Measurements from ENCODE around the gene NVL. TPM values are rescaled to one million over a fixed set of nuclear protein-coding genes. Genes with fewer than 3 reads are reported as not detected.

The NVL gene
- polyA plus RNA-seq, 1 donor from 2014 or later: 21.4 TPM

GRCh38 chr1:224274970-224275626, 54.9 kb downstream of the NVL start:
- Mint-ChIP-seq H3K27ac (no peak overlapping the region), H3K27me3 (no peaks in the 10 kb centered on the region), H3K4me3 (no peak overlapping the region), H3K9me3 (no peaks in the 10 kb centered on the region), H3K4me1 (peaks cover 0 to 3% (median 0%) of the 10 kb centered on the region in 3 donors), H3K36me3 (peaks cover 3% of the 10 kb centered on the region)

GRCh38 chr1:224273641-224274040, 56.3 kb downstream of the NVL start:
- H3K27me3 Mint-ChIP-seq: no peaks in the 10 kb centered on the region
- H3K9me3 Mint-ChIP-seq: no peaks in the 10 kb centered on the region
- H3K4me3 Mint-ChIP-seq: no peak overlapping the region
- H3K36me3 Mint-ChIP-seq: peaks cover 3% of the 10 kb centered on the region
- H3K27ac Mint-ChIP-seq: no peak overlapping the region
- peaks cover 0 to 3% (median 0%) of the 10 kb centered on the region in 3 donors for H3K4me1 Mint-ChIP-seq

DNA sequence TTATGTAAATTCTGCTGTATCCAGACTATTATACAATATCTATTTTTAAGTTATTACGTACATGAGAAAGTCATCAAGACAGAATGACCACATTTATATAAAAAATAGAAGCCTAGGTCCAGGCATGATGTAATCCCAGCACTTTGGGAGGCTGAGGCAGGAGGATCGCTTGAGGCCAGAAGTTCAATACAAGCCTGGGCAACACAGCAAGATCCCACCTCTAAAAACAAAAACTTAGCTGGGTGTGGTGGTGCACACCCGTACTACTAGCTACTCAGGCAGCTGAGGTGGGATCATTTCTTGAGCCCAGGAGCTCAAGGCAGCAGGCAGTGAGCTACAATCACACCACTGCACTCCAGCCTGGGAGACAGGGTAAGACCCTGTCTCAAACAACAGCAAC, 58.9 kb downstream of the NVL start:
- no peaks in the 10 kb centered on the region for H3K9me3 Mint-ChIP-seq
- H3K27ac Mint-ChIP-seq: no peak overlapping the region
- peaks cover 4% of the 10 kb centered on the region for H3K36me3 Mint-ChIP-seq
- H3K4me3 Mint-ChIP-seq: no peak overlapping the region
- H3K4me1 Mint-ChIP-seq: peaks cover 4 to 9% (median 8%) of the 10 kb centered on the region in 3 donors
- H3K27me3 Mint-ChIP-seq: no peaks in the 10 kb centered on the region

DNA sequence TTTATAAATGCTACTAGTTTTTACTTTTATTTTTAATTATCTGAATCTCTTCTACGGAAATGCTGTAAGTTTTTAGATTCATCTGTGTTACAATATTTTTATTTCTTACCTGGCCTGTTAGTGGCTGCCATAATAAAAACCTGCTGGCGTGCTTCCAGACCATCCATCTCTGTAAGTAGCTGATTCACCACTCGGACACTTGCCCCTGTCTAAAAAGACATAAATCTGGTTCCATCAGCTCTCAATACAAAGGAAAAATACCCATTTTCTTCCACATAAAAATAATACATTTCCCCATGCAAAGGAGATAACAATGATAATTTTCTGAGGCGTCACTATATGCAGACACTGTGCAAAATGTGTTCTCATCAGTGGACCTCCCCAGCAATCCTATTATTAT, 62.0 kb downstream of the NVL start:
- Mint-ChIP-seq H3K27ac (no peak overlapping the region), H3K27me3 (no peaks in the 10 kb centered on the region), H3K36me3 (peaks cover 8% of the 10 kb centered on the region), H3K4me3 (peak overlapping the region in 1 of 4 donors; percentile 17), H3K9me3 (no peaks in the 10 kb centered on the region), H3K4me1 (peaks cover 6 to 10% (median 9%) of the 10 kb centered on the region in 3 donors)

DNA sequence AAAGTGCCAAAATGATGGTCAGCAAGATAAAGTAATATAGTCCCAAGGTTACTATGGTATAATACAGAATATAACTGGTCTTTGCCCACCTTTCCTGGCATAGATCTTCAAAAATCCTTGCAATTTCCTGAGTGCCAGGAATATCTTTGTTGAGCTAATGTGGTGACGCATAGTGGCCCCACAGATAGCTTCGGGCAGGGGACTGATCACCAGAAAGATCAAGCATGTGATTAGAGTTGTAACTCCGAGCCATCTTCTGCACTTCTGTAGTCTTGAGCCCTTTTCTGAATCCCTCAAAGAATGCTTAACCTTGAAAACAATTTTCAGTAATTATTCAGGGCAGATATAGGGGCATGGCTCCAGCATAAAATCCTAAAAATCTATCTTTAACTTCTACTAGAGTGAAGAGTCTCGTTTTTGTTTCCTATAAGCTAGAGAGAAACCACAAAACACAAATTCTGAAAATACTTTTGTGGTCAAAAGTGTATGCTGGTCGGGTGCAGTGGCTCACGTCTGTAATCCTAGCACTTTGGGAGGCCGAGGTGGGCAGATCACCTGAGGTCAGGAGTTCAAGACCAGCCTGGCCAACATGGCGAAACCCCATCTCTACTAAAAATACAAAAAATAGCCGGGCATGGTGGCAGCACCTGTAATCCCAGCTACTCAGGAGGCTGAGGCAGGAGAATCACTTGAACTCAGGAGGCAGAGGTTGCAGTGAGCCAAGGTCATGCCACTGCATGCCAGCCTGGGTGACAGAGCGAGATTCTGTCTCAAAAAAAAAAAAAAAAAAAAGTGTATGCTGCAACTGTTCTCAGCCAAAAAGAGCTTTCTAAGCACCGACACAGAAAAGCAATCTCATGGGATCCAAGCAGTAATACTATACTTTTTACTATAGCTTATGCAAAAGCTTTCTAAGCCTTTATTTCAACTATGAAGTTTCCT, 62.8 kb downstream of the NVL start:
- H3K9me3 Mint-ChIP-seq: no peaks in the 10 kb centered on the region
- no peaks in the 10 kb centered on the region for H3K27me3 Mint-ChIP-seq
- no peak overlapping the region for H3K27ac Mint-ChIP-seq
- H3K36me3 Mint-ChIP-seq: peaks cover 8% of the 10 kb centered on the region
- peaks cover 6 to 14% (median 10%) of the 10 kb centered on the region in 3 donors for H3K4me1 Mint-ChIP-seq
- no peak overlapping the region for H3K4me3 Mint-ChIP-seq

- no peak overlapping the region for H3K4me3 Mint-ChIP-seq
These were observed 63.7 kb downstream of the NVL start for GRCh38 chr1:224266105-224266914.

DNA sequence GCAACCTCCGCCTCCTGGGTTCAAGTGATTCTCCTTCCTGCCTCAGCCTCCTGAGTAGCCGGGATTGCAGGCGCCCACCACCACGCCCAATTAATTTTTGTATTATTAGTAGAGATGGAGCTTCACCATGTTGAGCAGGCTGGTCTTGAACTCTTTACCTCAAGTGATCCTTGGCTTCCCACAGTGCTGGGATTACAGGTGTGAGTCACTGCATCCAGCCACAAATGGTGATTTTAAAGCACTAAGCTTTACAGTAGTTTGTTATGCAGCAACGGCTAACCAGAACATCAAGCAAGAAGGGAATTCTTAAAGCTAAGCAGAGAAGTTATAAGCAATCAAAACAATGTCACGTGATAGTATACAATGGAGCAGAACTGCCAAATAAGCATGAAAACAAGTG, 65.7 kb downstream of the NVL start:
- no peaks in the 10 kb centered on the region for H3K9me3 Mint-ChIP-seq
- no peaks in the 10 kb centered on the region for H3K27me3 Mint-ChIP-seq
- no peak overlapping the region for H3K27ac Mint-ChIP-seq
- H3K4me1 Mint-ChIP-seq: peaks cover 6 to 14% (median 10%) of the 10 kb centered on the region in 3 donors
- H3K4me3 Mint-ChIP-seq: no peak overlapping the region
- peaks cover 9% of the 10 kb centered on the region for H3K36me3 Mint-ChIP-seq

More at GRCh38 chr1:224266105-224266914, 63.7 kb downstream of the NVL start:
- H3K4me1 Mint-ChIP-seq: peaks cover 6 to 14% (median 10%) of the 10 kb centered on the region in 3 donors
- H3K27me3 Mint-ChIP-seq: no peaks in the 10 kb centered on the region
- no peaks in the 10 kb centered on the region for H3K9me3 Mint-ChIP-seq
- H3K36me3 Mint-ChIP-seq: peaks cover 8% of the 10 kb centered on the region
- no peak overlapping the region for H3K27ac Mint-ChIP-seq

GRCh38 chr1:224262373-224263054, 67.5 kb downstream of the NVL start:
- no peaks in the 10 kb centered on the region for H3K27me3 Mint-ChIP-seq
- no peak overlapping the region for H3K4me3 Mint-ChIP-seq
- H3K9me3 Mint-ChIP-seq: no peaks in the 10 kb centered on the region
- H3K36me3 Mint-ChIP-seq: peaks cover 12% of the 10 kb centered on the region
- no peak overlapping the region for H3K27ac Mint-ChIP-seq
- H3K4me1 Mint-ChIP-seq: peaks cover 4 to 14% (median 10%) of the 10 kb centered on the region in 3 donors

DNA sequence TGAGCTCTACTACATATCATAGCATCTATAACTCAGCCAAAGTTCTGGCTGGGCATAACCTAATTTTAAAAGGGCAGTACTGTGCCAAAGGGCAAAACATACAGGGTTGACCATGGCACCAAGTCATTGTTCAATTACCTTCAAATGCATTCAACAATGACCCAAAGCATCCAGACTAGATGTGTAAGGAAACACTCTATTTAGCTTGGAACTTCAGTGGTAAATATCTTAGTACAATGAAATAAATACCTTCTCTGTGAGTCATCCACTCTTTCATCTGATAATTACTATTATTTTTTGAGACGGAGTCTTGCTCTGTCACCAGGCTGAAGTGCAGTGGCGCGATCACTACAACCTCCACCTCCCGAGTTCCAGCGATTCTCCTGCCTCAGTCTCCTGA, 70.0 kb downstream of the NVL start:
- Mint-ChIP-seq H3K4me3 (no peak overlapping the region), H3K27me3 (no peaks in the 10 kb centered on the region), H3K9me3 (no peaks in the 10 kb centered on the region), H3K27ac (no peak overlapping the region), H3K4me1 (peaks cover 1 to 10% (median 3%) of the 10 kb centered on the region in 3 donors), H3K36me3 (peaks cover 12% of the 10 kb centered on the region)

DNA sequence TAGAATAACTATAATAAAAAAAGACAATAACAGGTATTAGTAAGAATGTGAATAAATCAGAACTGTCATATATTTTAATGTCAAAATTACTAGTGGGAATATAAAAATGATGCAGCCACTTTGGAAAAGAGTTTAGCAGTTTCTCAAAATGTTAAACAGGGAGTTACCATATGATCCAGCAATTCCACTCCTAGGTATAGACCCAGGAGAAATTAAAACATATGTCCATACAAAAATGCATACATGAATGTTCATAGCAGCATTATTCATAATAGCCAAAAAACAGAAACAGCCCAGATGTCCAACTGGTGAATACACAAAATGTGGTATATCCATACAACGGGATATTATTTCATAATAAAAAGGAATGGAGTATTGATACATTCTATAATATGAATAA, 71.6 kb downstream of the NVL start:
- Mint-ChIP-seq H3K4me1 (peaks cover 2 to 15% (median 5%) of the 10 kb centered on the region in 3 donors), H3K4me3 (no peak overlapping the region), H3K27ac (no peak overlapping the region), H3K36me3 (peaks cover 10% of the 10 kb centered on the region), H3K9me3 (no peaks in the 10 kb centered on the region), H3K27me3 (no peaks in the 10 kb centered on the region)

GRCh38 chr1:224256640-224257039, 73.3 kb downstream of the NVL start:
- Mint-ChIP-seq H3K27ac (peak overlapping the region in 1 of 3 donors; percentile 7), H3K36me3 (peaks cover 10% of the 10 kb centered on the region), H3K4me1 (peaks cover 2 to 14% (median 5%) of the 10 kb centered on the region in 3 donors), H3K4me3 (no peak overlapping the region), H3K27me3 (no peaks in the 10 kb centered on the region), H3K9me3 (no peaks in the 10 kb centered on the region)

DNA sequence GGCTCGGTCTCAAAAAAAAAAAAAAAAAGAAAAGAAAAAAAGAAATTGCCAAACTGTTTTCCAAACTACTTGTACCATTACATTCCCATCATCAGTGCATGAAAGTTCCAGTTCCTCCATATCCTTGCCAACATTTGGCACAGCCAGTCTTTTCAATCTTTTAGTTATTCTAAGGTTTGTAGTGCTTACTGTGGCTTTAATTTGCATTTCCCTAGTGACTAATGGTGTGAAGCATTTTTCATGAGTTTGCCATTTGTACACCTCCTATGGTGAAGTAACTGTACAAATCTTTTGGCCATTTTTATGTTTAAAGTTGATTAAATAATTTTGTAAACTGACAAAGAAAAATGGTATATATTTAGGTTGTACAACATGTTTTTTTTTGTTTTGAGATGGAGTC, 76.3 kb downstream of the NVL start:
- Mint-ChIP-seq H3K4me1 (peaks cover 5 to 14% (median 5%) of the 10 kb centered on the region in 3 donors), H3K4me3 (no peak overlapping the region), H3K27ac (no peak overlapping the region), H3K9me3 (no peaks in the 10 kb centered on the region), H3K27me3 (no peaks in the 10 kb centered on the region), H3K36me3 (peaks cover 8% of the 10 kb centered on the region)

GRCh38 chr1:224252479-224252878, 77.5 kb downstream of the NVL start:
- H3K4me3 Mint-ChIP-seq: no peak overlapping the region
- peak overlapping the region in 1 of 3 donors; percentile 23 for H3K27ac Mint-ChIP-seq
- H3K4me1 Mint-ChIP-seq: peaks cover 6 to 21% (median 8%) of the 10 kb centered on the region in 3 donors
- H3K27me3 Mint-ChIP-seq: no peaks in the 10 kb centered on the region
- no peaks in the 10 kb centered on the region for H3K9me3 Mint-ChIP-seq
- H3K36me3 Mint-ChIP-seq: peaks cover 11% of the 10 kb centered on the region

GRCh38 chr1:224251741-224252146, 78.2 kb downstream of the NVL start:
- no peak overlapping the region for H3K4me3 Mint-ChIP-seq
- no peak overlapping the region for H3K27ac Mint-ChIP-seq
- no peaks in the 10 kb centered on the region for H3K27me3 Mint-ChIP-seq
- H3K4me1 Mint-ChIP-seq: peaks cover 6 to 20% (median 7%) of the 10 kb centered on the region in 3 donors
- H3K36me3 Mint-ChIP-seq: peaks cover 10% of the 10 kb centered on the region
- H3K9me3 Mint-ChIP-seq: no peaks in the 10 kb centered on the region

Data from IgD-negative memory B cell (primary cell).